ENCODE results near the gene ARPC5.

ARPC5 gene

DNA sequence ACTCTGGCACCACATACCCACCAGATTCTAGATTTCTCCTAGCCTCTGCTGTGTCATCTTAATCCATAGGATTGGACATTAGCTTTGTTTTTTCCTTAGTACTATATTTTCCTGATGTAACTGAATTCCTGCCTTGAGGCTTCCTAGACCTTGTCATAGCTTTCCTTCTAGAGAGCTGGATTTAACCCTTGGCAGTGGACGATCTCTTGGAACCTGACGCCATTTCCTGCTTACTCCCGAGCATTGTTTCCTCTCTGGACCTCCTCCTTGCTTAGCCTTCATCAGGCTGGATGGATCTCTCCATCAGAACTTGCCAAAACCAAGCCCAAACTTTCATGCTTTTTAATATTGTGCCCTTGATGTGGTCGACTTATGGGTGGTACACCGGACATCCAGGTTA lies 16.0 kb upstream of the ARPC5 start:
- in situ Hi-C loops (cut with MboI; ENCODE audit: low pct_unique_long_range_greater_than_20kb, low sequenced_read_pairs, unreplicated experiment), result no loop called here
- no peak for TF ChIP-seq CTCF (IDR thresholded peaks at IDR 0.05; ENCODE audit: extremely low read depth, insufficient read depth, missing control alignments)
- DNase-seq (ENCODE audit: low spot score), result no peak

DNA sequence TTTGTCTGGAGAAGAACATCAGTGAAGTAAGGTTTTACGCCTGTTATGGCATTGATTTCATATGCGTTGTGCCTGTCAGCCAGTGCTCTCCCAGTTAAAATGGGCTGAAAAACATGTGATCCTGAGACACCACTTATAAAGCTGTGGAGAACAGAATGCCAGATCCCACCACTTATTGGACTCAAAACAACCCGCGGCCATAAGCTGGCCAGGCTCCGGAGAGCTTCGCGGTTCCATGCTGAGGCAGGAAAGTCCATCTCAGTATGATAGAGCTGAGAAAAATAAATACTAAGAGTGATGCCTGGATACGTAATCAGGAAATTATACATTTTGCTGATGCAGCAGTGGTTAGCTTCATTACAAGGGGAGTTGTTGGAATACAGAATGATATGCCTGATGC lies 12.5 kb upstream of the ARPC5 start:
- in situ Hi-C loops (cut with MboI; ENCODE audit: low pct_unique_long_range_greater_than_20kb, low sequenced_read_pairs, unreplicated experiment), result no loop called here
- TF ChIP-seq CTCF (IDR thresholded peaks at IDR 0.05; ENCODE audit: extremely low read depth, insufficient read depth, missing control alignments), result no peak
- DNase-seq (ENCODE audit: low spot score), result no peak

GRCh38 chr1:183646776-183647175 lies 11.2 kb upstream of the ARPC5 start:
- in situ Hi-C loops (cut with MboI; ENCODE audit: low pct_unique_long_range_greater_than_20kb, low sequenced_read_pairs, unreplicated experiment), result no loop called here
- no peak for DNase-seq (ENCODE audit: low spot score)
- TF ChIP-seq CTCF (IDR thresholded peaks at IDR 0.05; ENCODE audit: extremely low read depth, insufficient read depth, missing control alignments), result no peak

GRCh38 chr1:183645531-183645930 lies 9.9 kb upstream of the ARPC5 start:
- no peak for TF ChIP-seq CTCF (IDR thresholded peaks at IDR 0.05; ENCODE audit: extremely low read depth, insufficient read depth, missing control alignments)
- in situ Hi-C loops (cut with MboI; ENCODE audit: low pct_unique_long_range_greater_than_20kb, low sequenced_read_pairs, unreplicated experiment), result no loop called here
- DNase-seq (ENCODE audit: low spot score), result no peak

GRCh38 chr1:183642166-183642565 lies 6.6 kb upstream of the ARPC5 start:
- in situ Hi-C loops (cut with MboI; ENCODE audit: low pct_unique_long_range_greater_than_20kb, low sequenced_read_pairs, unreplicated experiment), result no loop called here
- no peak for DNase-seq (ENCODE audit: low spot score)
- TF ChIP-seq CTCF (IDR thresholded peaks at IDR 0.05; ENCODE audit: extremely low read depth, insufficient read depth, missing control alignments), result no peak

- no peak for DNase-seq (ENCODE audit: low spot score)
- TF ChIP-seq CTCF (IDR thresholded peaks at IDR 0.05; ENCODE audit: extremely low read depth, insufficient read depth, missing control alignments), result no peak
- in situ Hi-C loops (cut with MboI; ENCODE audit: low pct_unique_long_range_greater_than_20kb, low sequenced_read_pairs, unreplicated experiment), result no loop called here
Observed at GRCh38 chr1:183640193-183640592, 4.6 kb upstream of the ARPC5 start.

All from GM13977 (cell line).